Measurements from ENCODE around the gene TBC1D2B.
A peak's percentile ranks its signal among the peaks of the same experiment; 100 is the strongest.
"Not testable (repeated sequence)": the region's sequence is repeated elsewhere in the genome, so short reads cannot be mapped to it uniquely, and the experiment has no call there.

The TBC1D2B gene

GRCh38 chr15:77971875-77972274 lies 105.6 kb downstream of the TBC1D2B start:
- DNase-seq, result not testable (repeated sequence)

DNA sequence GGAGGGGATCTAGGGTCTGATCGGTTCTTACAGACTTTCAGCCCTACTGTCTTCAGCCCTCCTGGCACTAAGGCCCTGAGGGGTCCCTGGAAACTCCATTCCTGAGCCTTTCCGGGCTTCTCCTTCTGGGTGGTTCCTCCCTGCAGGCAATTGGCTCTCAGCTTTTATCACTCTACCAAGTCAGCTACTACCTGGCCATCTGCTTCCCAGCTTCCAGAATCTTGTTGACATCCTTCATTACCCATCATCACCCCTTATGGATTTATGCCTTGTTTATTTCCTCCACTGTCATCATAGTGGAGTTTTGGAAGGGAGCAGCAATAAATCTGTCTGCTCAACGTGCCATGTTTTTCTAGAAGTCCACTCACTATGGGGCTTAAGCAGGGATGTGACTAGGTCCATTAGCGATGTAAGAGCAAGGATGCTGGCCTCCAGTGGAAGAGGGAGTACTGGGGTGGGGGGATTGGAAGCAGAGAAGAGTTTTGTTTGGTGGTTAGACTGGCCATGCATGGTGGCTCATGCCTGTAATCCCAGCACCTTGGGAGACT lies 106.6 kb downstream of the TBC1D2B start:
- DNase-seq, result not testable (repeated sequence)

DNA sequence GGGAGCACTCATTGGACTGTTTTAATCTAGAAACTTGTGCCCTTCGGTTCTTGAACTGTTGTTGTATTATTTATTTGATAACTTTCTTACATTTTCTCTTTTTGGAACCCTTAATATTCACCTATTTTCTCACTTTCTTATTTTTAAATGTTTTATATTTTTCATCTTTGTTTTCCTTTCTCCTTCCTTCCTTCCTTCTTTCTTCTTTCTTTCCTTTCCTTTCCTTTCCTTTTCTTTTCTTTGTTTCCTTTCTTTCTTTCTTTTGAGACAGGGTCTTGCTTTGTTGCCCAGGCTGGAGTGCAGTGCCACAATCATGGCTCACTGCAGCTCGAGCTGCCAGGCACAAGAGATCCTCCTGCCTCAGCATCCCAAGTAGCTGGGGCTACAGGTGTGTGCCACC lies 108.5 kb downstream of the TBC1D2B start:
- DNase-seq, result no peak

DNA sequence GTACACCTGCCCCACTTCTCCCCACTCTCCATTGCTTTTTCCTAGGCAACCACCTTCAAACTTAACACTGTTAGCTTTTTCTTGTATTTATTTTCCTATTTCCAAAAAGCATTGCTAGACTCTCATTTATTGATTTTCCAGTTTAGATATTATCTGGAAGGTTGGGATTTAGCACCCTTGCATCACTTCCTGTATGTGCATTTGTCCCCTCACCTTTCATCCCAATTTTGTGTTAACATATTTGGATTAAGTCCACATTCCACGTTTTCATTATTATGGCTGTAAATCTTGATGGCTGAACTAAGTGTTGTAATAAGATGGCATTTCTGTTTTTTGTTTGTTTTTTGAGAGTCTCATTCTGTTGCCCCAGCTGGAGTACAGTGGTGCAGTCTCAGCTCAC lies 109.7 kb downstream of the TBC1D2B start:
- no peak for DNase-seq

GRCh38 chr15:77967235-77967615 lies 110.3 kb downstream of the TBC1D2B start:
- DNase-seq, result not testable (repeated sequence)

DNA sequence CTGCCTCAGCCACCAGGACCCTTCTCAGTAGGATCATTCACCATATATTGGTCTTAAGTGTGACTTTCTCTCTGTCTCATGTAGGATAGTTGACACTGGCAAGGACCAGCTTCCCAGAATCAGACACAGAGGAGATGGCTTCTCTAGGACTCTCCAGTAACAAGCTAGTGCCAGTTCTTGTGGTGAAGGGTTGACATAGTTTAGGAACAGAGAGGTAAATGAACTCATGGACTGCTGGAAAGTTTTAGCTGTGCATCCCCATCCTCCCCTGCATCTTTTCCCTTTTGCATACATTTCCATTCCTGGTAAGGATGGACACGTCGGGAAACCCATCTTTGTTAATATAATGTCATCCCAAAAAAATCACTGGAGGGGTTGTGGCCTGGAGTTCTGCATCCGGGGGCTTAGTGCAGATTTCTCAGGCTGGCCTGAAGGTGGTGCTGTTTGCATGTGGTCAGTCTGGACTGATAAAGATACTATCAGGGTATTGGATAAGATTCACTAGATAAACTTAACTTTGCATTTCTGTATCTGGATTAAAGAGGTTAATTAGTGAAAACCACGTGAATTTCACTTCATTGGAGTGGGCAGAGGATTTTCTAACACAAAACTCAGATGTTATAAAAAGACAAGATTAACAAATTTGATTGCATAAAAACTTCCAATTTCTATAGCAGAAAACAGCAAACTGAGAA lies 110.8 kb downstream of the TBC1D2B start:
- DNase-seq, result peak; percentile 57

- DNase-seq, result no peak
These were observed 113.3 kb downstream of the TBC1D2B start for GRCh38 chr15:77964193-77964592.

DNA sequence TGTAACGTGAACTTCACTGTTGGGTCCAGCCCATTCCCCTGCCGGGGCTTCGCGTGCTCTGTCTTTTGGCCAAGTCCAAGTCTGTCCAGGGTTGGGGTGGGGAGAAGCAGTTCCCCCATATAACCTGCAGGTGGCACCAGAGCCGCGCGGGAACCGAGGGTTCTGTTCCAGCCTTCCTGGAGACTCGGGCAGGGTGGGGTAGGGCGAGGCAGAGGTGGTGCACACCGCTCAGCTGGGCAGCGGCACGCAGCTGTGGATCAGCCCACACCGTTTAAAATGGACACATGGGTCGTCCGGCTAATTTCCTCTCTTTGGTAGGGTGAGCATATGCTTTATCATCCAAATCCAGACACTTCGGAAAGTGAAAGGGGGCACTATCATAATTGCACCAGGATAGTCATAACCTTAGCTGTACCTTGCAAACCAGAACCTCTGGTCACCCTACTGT lies 118.1 kb downstream of the TBC1D2B start:
- peak; percentile 90 for DNase-seq

DNA sequence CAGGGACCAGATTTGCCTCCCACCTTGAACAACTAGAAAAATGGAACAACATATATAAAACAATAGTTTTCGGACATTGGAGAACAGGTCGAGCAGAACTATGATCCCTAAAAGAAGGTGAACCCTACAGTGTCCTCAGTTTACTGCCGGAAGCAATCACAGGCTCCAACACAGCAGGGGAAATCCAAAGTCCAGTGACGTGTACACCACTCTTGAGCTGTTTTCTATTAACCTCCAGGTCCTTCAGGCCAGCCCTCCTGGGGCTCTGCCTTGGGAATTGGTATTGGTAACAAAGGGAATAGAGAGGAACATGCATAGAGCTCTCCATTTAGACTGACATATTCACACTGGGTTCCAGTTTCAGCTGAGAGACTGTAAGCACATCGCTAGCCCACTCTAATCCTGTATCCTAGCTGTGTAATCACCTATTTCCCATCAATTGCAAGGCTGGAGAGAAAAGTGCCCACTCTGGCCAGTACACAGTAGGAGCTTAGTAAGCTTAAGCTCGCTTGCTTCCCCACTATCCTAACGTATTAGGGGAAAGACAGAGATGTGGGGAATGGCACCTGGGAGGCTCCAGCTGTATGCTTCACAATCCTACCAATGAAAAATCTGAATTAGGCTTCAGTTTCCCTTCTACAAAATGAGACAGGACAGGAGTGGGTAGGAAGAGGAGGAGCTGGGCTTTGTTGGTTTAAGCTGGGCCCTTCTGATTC lies 118.6 kb downstream of the TBC1D2B start:
- DNase-seq, result not testable (repeated sequence)

GRCh38 chr15:77958021-77958420 lies 119.5 kb downstream of the TBC1D2B start:
- not testable (repeated sequence) for DNase-seq

- DNase-seq, result not testable (repeated sequence)
These were observed 123.6 kb downstream of the TBC1D2B start for GRCh38 chr15:77953926-77954325.

DNA sequence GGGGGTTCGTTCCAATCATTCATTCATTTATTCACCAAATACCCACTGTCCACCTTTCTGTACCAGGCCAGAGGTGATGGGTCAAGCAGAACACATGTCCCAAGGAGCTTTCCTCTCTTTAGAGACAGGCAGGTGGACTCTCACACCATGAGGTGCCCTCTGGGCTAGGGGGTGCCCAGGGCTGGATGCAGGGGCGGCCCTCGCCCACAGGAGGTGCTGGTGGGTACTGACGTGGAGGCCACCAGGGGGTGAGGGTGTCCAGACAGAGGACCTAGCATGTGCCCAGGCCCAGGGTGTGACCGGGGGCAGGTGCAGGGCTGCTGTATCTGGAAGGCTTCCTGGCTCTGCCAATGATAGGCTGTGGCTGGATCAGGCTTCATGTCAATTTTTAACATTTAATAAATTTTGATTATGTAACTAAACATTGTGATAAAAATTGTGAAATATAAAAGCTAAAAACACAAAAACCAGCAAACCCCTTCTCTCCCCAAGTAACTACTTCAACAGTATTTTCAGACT lies 124.5 kb downstream of the TBC1D2B start:
- DNase-seq, result not testable (repeated sequence)

GRCh38 chr15:77951105-77951786 lies 126.3 kb downstream of the TBC1D2B start:
- DNase-seq, result not testable (repeated sequence)

DNA sequence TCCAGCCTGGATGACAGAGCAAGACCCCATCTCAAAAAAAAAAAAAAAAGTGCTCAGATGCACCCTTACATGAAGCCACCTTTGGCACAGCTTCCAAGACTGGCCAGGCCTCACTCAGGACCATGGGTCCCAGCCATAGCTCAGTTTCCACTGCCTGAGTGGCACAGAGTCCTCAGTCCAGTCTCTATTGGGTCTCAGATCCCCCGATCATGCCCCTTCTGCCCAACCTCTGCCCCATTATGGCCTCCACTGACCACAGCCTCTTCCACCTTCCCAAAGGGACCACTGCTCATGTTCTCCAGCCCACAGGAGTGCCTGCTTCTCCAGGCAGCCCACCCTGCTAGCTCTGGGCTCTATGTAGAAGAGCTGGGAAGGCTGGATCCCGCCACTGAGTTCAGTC lies 127.0 kb downstream of the TBC1D2B start:
- DNase-seq, result not testable (repeated sequence)

- DNase-seq, result no peak
These were observed 131.9 kb downstream of the TBC1D2B start for GRCh38 chr15:77945566-77945965.
